GM21619 (cell line): ENCODE measurements around the gene UBR7.
A peak's percentile ranks its signal among the peaks of the same experiment; 100 is the strongest.
"Not testable (repeated sequence)": the region's sequence is repeated elsewhere in the genome, so short reads cannot be mapped to it uniquely, and the experiment has no call there.

Experiments used
- ATAC-seq: cut with Tn5 transposase; IDR thresholded peaks from one replicate; pipeline ENCODE4 v1.9.1; 2021; ENCODE audit not compliant: unreplicated experiment

Gene UBR7

GRCh38 chr14:93195316-93195999 lies 11.6 kb upstream of the UBR7 start:
- no peak for ATAC-seq

DNA sequence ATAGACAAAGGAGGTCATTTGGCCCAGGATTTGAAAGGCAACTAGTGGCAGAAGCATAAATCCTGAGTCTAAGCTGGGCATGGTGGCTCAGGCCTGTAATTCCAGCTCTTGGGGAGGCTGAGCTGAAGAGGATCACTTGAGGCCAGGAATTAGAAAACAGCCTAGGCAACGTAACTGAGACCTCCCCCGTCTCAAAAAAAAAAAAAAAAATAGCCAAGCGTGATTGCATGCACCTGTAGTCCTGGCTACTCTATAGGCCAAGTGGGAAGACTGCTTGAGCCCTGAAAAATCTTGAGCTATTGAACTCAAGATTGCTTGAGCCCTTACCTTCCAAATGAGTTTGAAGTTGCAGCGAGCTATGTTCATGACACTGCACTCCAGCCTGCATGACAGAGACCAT lies 8.0 kb upstream of the UBR7 start:
- no peak for ATAC-seq

DNA sequence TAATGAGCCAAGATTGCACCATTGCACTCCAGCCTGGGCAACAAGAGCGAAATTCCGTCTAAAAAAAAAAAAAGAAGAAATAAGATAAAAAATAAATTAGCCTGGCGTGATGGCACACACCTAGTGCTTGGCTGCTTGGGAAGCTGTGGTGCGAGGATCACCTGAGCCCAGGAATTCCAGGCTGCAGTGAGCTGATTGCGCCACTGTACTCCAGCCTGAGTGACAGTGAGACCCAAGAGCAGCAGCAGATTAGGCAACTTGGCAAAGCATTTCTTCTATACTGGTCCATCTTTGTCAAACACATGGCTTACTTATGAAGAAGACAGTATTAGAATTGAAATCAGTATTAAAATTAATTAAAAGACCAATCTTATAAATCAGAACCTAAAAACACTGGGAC lies 6.5 kb upstream of the UBR7 start:
- ATAC-seq: no peak

GRCh38 chr14:93201155-93201704 lies 5.8 kb upstream of the UBR7 start:
- ATAC-seq: no peak

DNA sequence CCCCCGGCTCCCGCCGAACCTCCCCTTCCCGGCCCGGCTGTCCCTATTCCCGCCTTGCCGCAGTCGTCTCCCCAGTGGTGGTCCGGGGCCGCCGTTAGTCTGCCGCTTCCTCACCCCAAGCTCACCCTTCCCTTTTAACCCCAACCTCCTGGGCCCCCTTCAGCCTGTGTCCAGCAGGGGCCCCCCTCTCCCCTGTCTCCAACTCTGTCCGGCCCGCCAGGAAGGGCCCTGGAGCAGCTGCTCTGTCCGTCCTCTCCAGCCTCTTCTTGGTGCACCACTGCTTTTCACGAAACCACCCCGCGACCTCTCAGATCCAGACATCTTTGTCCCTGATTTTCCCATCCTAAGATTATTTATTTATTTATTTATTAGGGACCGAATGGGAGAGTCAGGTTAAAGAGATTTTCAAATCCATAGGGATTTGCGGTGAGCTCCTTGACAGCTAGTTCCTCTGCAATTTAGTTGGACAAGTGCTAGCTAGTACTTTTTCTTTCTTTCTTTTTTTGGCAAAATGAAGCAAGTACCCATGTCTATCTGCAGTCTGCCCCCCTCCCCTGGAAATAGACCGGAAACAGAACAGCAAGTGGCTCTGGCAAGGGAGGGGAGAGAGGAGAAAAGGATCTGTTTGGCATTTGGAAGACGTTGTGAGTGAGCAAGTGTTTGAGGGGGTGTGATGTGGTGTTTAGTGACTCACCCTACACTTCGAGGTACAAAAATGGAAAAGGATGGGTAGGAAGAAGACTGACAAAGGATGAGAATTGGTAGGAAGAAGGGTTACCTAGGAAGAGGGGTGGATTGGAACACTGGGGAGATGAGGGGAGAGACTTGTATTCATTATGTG lies 632 bp downstream of the UBR7 start:
- peak; percentile 41 for ATAC-seq

DNA sequence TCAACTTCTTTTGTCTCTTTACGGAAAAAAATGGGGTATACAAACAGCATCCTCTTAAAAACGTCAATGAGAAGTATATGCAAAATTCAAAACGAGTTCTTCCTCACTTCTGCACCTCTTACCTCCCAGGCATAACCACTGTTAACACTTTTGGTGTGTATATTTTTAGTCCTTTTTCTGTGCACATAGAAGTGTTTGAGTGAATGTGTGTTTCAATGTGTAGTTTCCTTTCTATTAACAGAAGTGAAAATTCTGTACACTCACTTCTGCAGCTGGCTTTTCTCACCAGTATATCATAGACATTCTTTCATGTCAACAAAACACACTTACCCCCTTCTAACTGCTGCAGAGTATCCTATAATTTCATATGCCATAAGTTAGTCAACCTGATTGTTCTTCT lies 5.4 kb downstream of the UBR7 start:
- ATAC-seq: peak; percentile 63

GRCh38 chr14:93214598-93214997 lies 7.5 kb downstream of the UBR7 start:
- no peak for ATAC-seq

DNA sequence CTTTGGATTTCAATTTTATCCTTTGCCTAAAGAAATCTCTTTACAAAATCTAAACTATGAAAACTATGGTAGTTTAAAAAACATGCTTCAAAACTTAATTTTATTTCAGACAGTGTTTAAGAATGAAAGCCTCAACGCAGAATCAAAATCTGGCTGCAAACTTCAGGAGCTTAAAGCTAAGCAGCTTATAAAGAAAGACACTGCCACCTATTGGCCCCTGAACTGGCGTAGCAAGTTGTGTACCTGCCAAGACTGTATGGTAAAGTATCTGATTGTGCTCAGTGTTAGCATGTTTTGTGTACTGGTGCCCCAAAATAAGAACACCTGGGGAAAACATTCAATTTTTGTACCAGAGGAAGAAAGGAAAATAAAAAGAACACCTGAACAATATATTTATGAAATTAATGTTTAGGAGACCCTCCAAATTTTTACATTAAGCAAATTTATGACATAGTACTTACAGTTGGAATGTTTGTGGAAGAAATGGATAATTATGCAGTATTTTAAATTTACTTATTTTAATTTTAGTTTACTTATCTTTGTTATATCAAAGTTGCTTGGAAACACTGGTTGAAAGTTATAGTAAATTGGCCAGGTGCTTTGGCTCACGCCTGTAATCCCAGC lies 12.2 kb downstream of the UBR7 start:
- ATAC-seq: peak; percentile 83

DNA sequence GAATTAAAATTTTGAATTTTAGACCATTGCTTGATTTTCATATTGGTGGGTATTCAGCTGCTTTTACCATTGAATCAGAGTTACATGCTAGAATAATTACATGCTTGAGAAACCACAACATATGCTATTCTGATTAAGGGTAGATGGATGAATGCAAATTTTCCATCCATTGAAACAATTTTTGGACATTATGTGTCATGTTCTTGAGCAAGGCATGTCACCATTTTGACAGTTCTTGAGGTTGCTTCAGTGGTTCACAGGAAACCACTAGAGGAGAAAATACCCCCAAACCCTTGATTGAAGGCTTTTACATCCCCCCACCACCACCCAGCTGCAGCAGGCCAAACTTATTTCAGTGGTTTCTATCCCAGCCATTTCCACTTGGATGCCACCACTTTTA lies 13.5 kb downstream of the UBR7 start:
- ATAC-seq: no peak

GRCh38 chr14:93223565-93223964 lies 16.5 kb downstream of the UBR7 start:
- ATAC-seq: no peak

GRCh38 chr14:93228550-93228949 lies 21.5 kb downstream of the UBR7 start:
- ATAC-seq: no peak

DNA sequence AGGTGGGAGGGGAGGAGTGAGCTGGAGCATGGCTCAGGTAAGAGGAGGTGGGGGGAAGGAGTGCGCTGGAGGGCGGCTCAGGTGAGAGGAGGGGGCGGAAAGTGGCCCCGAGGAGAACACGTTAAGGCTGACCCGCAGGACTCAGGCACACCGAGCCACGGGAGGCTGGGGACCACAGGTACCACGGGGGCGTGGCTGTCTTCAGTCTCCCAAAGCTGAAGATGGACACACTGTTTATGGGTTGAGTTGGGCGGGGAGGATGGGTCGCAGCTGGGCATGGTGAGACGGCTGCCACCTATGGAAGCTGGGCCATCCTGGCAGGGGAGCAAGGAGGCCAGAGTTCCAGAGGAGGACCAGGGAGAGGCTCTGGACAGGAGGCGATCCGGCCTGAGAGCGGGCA lies 23.5 kb downstream of the UBR7 start:
- no peak for ATAC-seq

GRCh38 chr14:93231129-93231979 lies 24.3 kb downstream of the UBR7 start:
- no peak for ATAC-seq

DNA sequence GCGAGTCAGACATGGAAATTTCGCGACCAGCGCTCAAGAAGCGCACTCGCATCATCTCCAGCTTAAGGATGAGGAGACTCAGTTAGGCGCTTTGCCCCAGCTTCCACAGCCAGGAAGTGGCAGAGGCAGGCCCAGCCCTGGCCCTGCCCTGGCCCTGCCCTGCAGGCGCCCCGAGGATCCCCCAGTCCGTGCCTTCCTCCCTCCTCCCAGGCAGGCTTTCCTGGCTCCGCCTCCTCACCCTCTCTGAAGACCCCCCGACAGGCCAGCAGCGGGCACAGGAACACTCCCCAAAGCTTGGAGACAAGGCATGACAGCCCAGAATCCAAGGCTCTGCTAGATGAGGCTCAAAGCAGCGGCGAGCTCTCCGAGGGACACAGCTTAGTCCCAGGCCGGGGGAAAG lies 25.1 kb downstream of the UBR7 start:
- ATAC-seq: no peak

DNA sequence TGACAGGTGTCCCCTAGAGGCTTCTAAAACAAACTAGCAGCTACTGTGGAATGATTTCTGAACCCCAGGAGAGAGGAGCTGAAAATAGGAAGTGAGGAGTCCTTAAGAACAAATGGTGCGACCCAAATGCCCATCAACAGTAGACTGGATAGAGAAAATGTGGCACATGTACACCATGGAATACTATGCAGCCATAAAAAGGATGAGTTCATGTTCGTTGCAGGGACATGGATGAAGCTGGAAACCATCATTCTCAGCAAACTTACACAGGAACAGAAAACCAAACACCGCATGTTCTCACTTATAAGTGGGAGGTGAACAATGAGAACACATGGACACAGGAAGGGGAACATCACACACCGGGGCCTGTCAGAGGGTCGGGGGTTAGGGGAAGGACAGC lies 26.0 kb downstream of the UBR7 start:
- not testable (repeated sequence) for ATAC-seq

- ATAC-seq: no peak
Observed at GRCh38 chr14:93234798-93235197, 27.7 kb downstream of the UBR7 start.

GRCh38 chr14:93239869-93240677 lies 33.0 kb downstream of the UBR7 start:
- no peak for ATAC-seq

DNA sequence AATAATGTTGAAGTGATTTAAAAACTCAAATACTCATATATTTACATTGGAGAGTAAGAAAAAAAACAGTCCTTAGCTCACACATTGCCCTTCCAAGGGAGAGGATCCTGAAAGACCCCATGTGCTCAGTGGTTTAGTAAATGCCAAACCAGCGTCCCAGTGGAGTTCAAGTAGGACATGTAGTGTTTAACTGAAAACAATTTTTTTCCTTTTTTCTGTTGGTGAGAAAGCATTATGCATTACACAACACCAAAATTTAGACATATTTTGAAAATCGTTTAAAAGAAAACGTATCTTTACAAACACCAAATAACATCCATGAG lies 33.6 kb downstream of the UBR7 start:
- ATAC-seq: no peak

GRCh38 chr14:93245764-93246420 lies 38.8 kb downstream of the UBR7 start:
- no peak for ATAC-seq

- ATAC-seq: no peak
Observed at GRCh38 chr14:93246534-93246933, 39.5 kb downstream of the UBR7 start.
